GM12878 (cell line): ENCODE measurements around the gene FGF14. TPM values are rescaled to one million over a fixed set of nuclear protein-coding genes. Genes with fewer than 3 reads are reported as not detected.

Source experiments
- ATAC-seq: fragments of 200-7000 bp; cut with Tn5 transposase; 3 replicates; pipeline ENCODE4 v1.9.1; 2020; ENCODE audit warnings: mild to moderate bottlenecking, moderate library complexity
- BruUV-seq: library from RNA; stranded (reverse); fragments of 400-500 nt; replicated peaks from 2 replicates; lab custom pipeline; 2021; lab: Mats Ljungman, UMichigan
- CTCF ChIA-PET: fragments of 300-600 bp; sonication (Branson Sonifier 250); formaldehyde crosslinking; extraction: SDS; loops from one replicate; lab custom pipeline; 2021; ENCODE audit warnings: inconsistent platforms; lab: Yijun Ruan, JAX
- POLR2A ChIA-PET: fragments of 350-600 bp; formaldehyde crosslinking; extraction: SDS; loops from one replicate; lab custom pipeline; 2021; ENCODE audit warnings: inconsistent platforms; lab: Charles Lee
- RAD21 ChIA-PET: fragments of 300-600 bp; sonication (Branson Sonifier 250); formaldehyde crosslinking; loops from one replicate; lab custom pipeline; 2023; ENCODE audit warnings: antibody characterized with exemption; ENCODE audit not compliant: unreplicated experiment; lab: Charles Lee
- SMC1A ChIA-PET: fragments of 300-600 bp; sonication (Branson Sonifier 250); formaldehyde crosslinking; loops from one replicate; lab custom pipeline; 2023; ENCODE audit not compliant: unreplicated experiment, uncharacterized antibody; lab: Charles Lee
- DNase-seq: peaks from one replicate; pipeline ENCODE4 v3.0.0-alpha.2; 2011; ENCODE audit warnings: low read depth, low spot score
- FAIRE-seq: peaks from 3 replicates; lab custom pipeline; 2011; peaks lifted over from hg19 to GRCh38; lab: Jason Lieb, UNC
- H2AFZ ChIP-seq: 2 replicates; pipeline ENCODE4 v1.6.0; 2011; ENCODE audit warnings: low read depth, low read length, control low read depth; ENCODE audit not compliant: control insufficient read depth
- H3K27ac ChIP-seq: 2 replicates; pipeline ENCODE4 v1.5.1; 2011; ENCODE audit warnings: control low read depth; ENCODE audit not compliant: control insufficient read depth, insufficient read depth
- H3K27me3 ChIP-seq, 2 experiments: replicated peaks in 1 of 2; 2 replicates each; pipeline versions ENCODE4 v1.6.0 to v1.6.1; 2011; ENCODE audit warnings: low read length in 1 of 2; ENCODE audit not compliant: control insufficient read depth in 2 of 2, insufficient read depth in 2 of 2
- H3K36me3 ChIP-seq, 2 experiments: 2 replicates each; pipeline ENCODE4 v1.5.1; 2011; ENCODE audit warnings: low read length in 1 of 2; ENCODE audit not compliant: control insufficient read depth in 2 of 2, insufficient read depth in 2 of 2
- H3K4me1 ChIP-seq: 2 replicates; pipeline ENCODE4 v1.6.1; 2011; ENCODE audit warnings: mild to moderate bottlenecking, low read length, moderate library complexity, mixed read lengths; ENCODE audit not compliant: control insufficient read depth, insufficient read depth
- H3K4me2 ChIP-seq: 2 replicates; pipeline ENCODE4 v1.6.0; 2011; ENCODE audit warnings: control low read depth; ENCODE audit not compliant: control insufficient read depth, insufficient read depth
- H3K4me3 ChIP-seq: fragments of 200-600 bp; sonication (generic); 2 replicates; pipeline ENCODE4 v1.5.1; 2016
- H3K79me2 ChIP-seq: 2 replicates; pipeline ENCODE4 v1.6.0; 2011; ENCODE audit warnings: low read length; ENCODE audit not compliant: control insufficient read depth, insufficient read depth
- H3K9ac ChIP-seq: 2 replicates; pipeline ENCODE4 v1.8.0; 2011; ENCODE audit warnings: low read length, control low read depth, mixed read lengths; ENCODE audit not compliant: control insufficient read depth, insufficient read depth
- H3K9me3 ChIP-seq: replicated peaks from 3 replicates; pipeline ENCODE4 v1.5.1; 2011; ENCODE audit warnings: mild to moderate bottlenecking, low read length; ENCODE audit not compliant: control insufficient read depth, insufficient read depth
- H4K20me1 ChIP-seq: 2 replicates; pipeline ENCODE4 v1.6.0; 2011; ENCODE audit not compliant: control insufficient read depth, insufficient read depth
- CBX5 ChIP-seq: sonication (generic); IDR thresholded peaks from 2 replicates; pipeline ENCODE4 v1.6.1; 2016; ENCODE audit warnings: low read depth, moderate library complexity, mild to moderate bottlenecking, inconsistent platforms
- CREM ChIP-seq: IDR thresholded peaks from 2 replicates; pipeline ENCODE4 v1.6.1; 2014; ENCODE audit warnings: antibody characterized with exemption, low read depth
- FOXK2 ChIP-seq: fragments of 450-650 bp; IDR thresholded peaks from 2 replicates; pipeline ENCODE4 v1.6.1; 2017; ENCODE audit warnings: mild to moderate bottlenecking, moderate library complexity
- GATAD2B ChIP-seq: fragments of 450-650 bp; conservative IDR thresholded peaks from 2 replicates; pipeline ENCODE4 v1.6.1; 2017; ENCODE audit warnings: low read depth, mild to moderate bottlenecking, moderate library complexity
- JUND ChIP-seq: IDR thresholded peaks from 2 replicates; pipeline ENCODE4 v1.6.1; 2012; ENCODE audit warnings: low read depth, mild to moderate bottlenecking, low read length, improper control_type of control experiment, moderate library complexity
- LARP7 ChIP-seq: fragments of 450-650 bp; IDR thresholded peaks from 2 replicates; pipeline ENCODE4 v1.6.1; 2017; ENCODE audit warnings: mild to moderate bottlenecking
- MAX ChIP-seq: IDR thresholded peaks from 2 replicates; pipeline ENCODE4 v1.6.1; 2012; ENCODE audit warnings: low read depth, low read length, improper control_type of control experiment
- MTA2 ChIP-seq: fragments of 450-650 bp; IDR thresholded peaks from 2 replicates; pipeline ENCODE4 v1.6.1; 2016; ENCODE audit warnings: low read depth, mild to moderate bottlenecking, moderate library complexity
- NR2F1 ChIP-seq: fragments of 450-650 bp; conservative IDR thresholded peaks from 2 replicates; pipeline ENCODE4 v1.6.1; 2017; ENCODE audit warnings: mild to moderate bottlenecking
- RAD51 ChIP-seq: fragments of 450-650 bp; IDR thresholded peaks from 2 replicates; pipeline ENCODE4 v1.6.1; 2016; ENCODE audit warnings: moderate library complexity, mild to moderate bottlenecking, inconsistent platforms
- RFX5 ChIP-seq: IDR thresholded peaks from 2 replicates; pipeline ENCODE4 v1.6.1; 2011; ENCODE audit warnings: low read depth, low read length, improper control_type of control experiment
- RUNX3 ChIP-seq: IDR thresholded peaks from 2 replicates; pipeline ENCODE4 v1.6.1; 2012; ENCODE audit warnings: low read length, inconsistent platforms
- SIN3A ChIP-seq: IDR thresholded peaks from 2 replicates; pipeline ENCODE4 v1.6.1; 2012; ENCODE audit warnings: low read depth, low read length, improper control_type of control experiment
- SREBF2 ChIP-seq: IDR thresholded peaks from 2 replicates; pipeline ENCODE4 v1.6.1; 2012; ENCODE audit warnings: mild to moderate bottlenecking, low read length
- SUPT20H ChIP-seq: IDR thresholded peaks from 2 replicates; pipeline ENCODE4 v1.6.1; 2011; ENCODE audit warnings: low read depth, mild to moderate bottlenecking, low read length, moderate library complexity, borderline replicate concordance; ENCODE audit not compliant: control insufficient read depth
- WGBS: methylation state at CpG from one replicate; pipeline ENCODE4 v1.1.6; 2016; ENCODE audit warnings: low lambda C conversion rate; ENCODE audit not compliant: insufficient replicate concordance, insufficient coverage; ENCODE audit errors: missing lambda C conversion rate; 5-methylcytosine and 5-hydroxymethylcytosine counted together
- in situ Hi-C: fragments of 300-500 bp; cut with MboI; formaldehyde crosslinking; loops from 9 replicates; pipeline ENCODE4 v1.14.3; 2018; ENCODE audit warnings: mixed read lengths
- intact Hi-C: fragments of 100-400 bp; cut with micrococcal nuclease; formaldehyde crosslinking; loops from one replicate; pipeline ENCODE4 v1.14.2; 2022; ENCODE audit not compliant: unreplicated experiment
- polyA plus RNA-seq, 11 experiments: library from polyadenylated mRNA; depleted of rRNA in 4 of 11; unstranded in 6 of 11; stranded (reverse) in 5 of 11; fragments of >200 nt; fragmentation: Nextera tagmentation in 4 of 11; fragmentation: Illumina TruSeq in 1 of 11; extraction: Ambion mirVana in 4 of 11; extraction: Trizol in 1 of 11; gene quantifications; 1 replicate in 1 of 11; 2 replicates in 10 of 11; pipeline versions ENCODE4 v1.2.1 to v1.2.3, GENCODE V29; 2011 to 2016; ENCODE audit warnings: inconsistent platforms in 2 of 11, missing spikeins in 2 of 11, low read depth in 1 of 11
- total RNA-seq, 4 experiments: library from RNA; depleted of rRNA in 3 of 4; stranded (reverse); fragments of >200 nt in 3 of 4; fragmentation: Illumina TruSeq in 1 of 4; extraction: Trizol in 1 of 4; gene quantifications; 2 replicates each; pipeline versions ENCODE4 v1.2.1 to v1.2.3, GENCODE V29; 2013 to 2021

The FGF14 gene
- total and polyA plus RNA-seq, 10 of the 15 experiments (the other 5 are each of a cell fraction or from before 2014, with no cell fraction given): under 0.01 to 0.44 (median 0.04) TPM

GRCh38 chr13:102361113-102361512, 40.7 kb downstream of the FGF14 start:
- no peak for TF ChIP-seq MTA2
- ChIA-PET SMC1A (no interaction called here), RAD21 (no interaction called here), POLR2A (no interaction called here), CTCF (no interaction called here)
- FAIRE-seq (no peak), ATAC-seq (no peak), DNase-seq (no peak)
- no peak overlapping the region for H3K4me2 ChIP-seq
- no peak overlapping the region for H2AFZ ChIP-seq
- no peaks in the 10 kb centered on the region for H3K79me2 ChIP-seq
- no peaks in the 10 kb centered on the region for H4K20me1 ChIP-seq
- intact Hi-C loops: no loop called here
- no peak overlapping the region for H3K9ac ChIP-seq
- in situ Hi-C loops: no loop called here
- H3K4me1 ChIP-seq: no peaks in the 10 kb centered on the region
- H3K27ac ChIP-seq: no peak overlapping the region
- H3K4me3 ChIP-seq: no peak overlapping the region
- no TSS peak for BruUV-seq
- H3K27me3 ChIP-seq: no peaks in the 10 kb centered on the region; a peak in 2 of 4 replicates
- H3K36me3 ChIP-seq: no peaks in the 10 kb centered on the region
- no peaks in the 10 kb centered on the region for H3K9me3 ChIP-seq
- WGBS: 24% methylated on average over 2 of the region's 2 CpGs

- CTCF ChIA-PET: interaction anchor here (0.6 to 1.4 kb wide), 2 partner anchors 34 to 1110 kb away, joined by 3 read pairs; no protein-coding TSS in a partner anchor
- Histone ChIP-seq H3K4me3 (no peak overlapping the region), H3K9me3 (no peaks in the 10 kb centered on the region), H4K20me1 (no peaks in the 10 kb centered on the region), H3K79me2 (no peaks in the 10 kb centered on the region)
- TF ChIP-seq LARP7 (no peak), JUND (no peak), NR2F1 (no peak), RFX5 (no peak), CREM (no peak), MAX (no peak), FOXK2 (no peak), RAD51 (no peak), CBX5 (no peak), SIN3A (no peak), SUPT20H (no peak), RUNX3 (no peak), SREBF2 (no peak), GATAD2B (no peak)
- TF ChIP-seq, all 136 proteins: peak for 0
- ChIA-PET SMC1A (no interaction called here), RAD21 (no interaction called here), POLR2A (no interaction called here)
- 50% methylated on average over 2 of the region's 2 CpGs for WGBS
- no peak for FAIRE-seq
- H2AFZ ChIP-seq: no peak overlapping the region
- intact Hi-C loops (no loop called here), in situ Hi-C loops (no loop called here)
- no peak for DNase-seq
- no peak overlapping the region for H3K27ac ChIP-seq
- H3K36me3 ChIP-seq: no peaks in the 10 kb centered on the region
- H3K27me3 ChIP-seq: no peaks in the 10 kb centered on the region; a peak in 1 of 4 replicates
- no peaks in the 10 kb centered on the region for H3K4me1 ChIP-seq
- no peak overlapping the region for H3K4me2 ChIP-seq
- ATAC-seq: no peak
- BruUV-seq: no TSS peak
- H3K9ac ChIP-seq: no peak overlapping the region
These were observed 42.6 kb downstream of the FGF14 start for GRCh38 chr13:102359264-102359663.
